ENCODE results near the gene PREPL. TPM values are rescaled to one million over a fixed set of nuclear protein-coding genes. Genes with fewer than 3 reads are reported as not detected.

PREPL gene
- total and polyA plus RNA-seq, 2 of the 13 experiments (the other 11 are each of a cell fraction or from before 2014, with no cell fraction given): 19.7 to 34.3 TPM

GRCh38 chr2:44361330-44362206 lies at the start of gene PREPL, which contains the start of gene CAMKMT (continued):
- TF ChIP-seq, protein P1, sequence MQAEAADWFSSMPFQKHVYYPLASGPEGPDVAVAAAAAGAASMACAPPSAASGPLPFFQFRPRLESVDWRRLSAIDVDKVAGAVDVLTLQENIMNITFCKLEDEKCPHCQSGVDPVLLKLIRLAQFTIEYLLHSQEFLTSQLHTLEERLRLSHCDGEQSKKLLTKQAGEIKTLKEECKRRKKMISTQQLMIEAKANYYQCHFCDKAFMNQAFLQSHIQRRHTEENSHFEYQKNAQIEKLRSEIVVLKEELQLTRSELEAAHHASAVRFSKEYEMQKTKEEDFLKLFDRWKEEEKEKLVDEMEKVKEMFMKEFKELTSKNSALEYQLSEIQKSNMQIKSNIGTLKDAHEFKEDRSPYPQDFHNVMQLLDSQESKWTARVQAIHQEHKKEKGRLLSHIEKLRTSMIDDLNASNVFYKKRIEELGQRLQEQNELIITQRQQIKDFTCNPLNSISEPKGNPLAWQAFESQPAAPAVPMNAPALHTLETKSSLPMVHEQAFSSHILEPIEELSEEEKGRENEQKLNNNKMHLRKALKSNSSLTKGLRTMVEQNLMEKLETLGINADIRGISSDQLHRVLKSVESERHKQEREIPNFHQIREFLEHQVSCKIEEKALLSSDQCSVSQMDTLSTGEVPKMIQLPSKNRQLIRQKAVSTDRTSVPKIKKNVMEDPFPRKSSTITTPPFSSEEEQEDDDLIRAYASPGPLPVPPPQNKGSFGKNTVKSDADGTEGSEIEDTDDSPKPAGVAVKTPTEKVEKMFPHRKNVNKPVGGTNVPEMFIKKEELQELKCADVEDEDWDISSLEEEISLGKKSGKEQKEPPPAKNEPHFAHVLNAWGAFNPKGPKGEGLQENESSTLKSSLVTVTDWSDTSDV (CRISPR knock-in tag; IDR thresholded peaks at IDR 0.05): peak; percentile 88; the same call in 1 of the 2 replicates
- TF ChIP-seq ZMAT5 (CRISPR knock-in tag; IDR thresholded peaks at IDR 0.05; ENCODE audit: borderline replicate concordance, low read depth): no peak
- TF ChIP-seq RFX1 (IDR thresholded peaks at IDR 0.05): peak; percentile 97
- TF ChIP-seq ZSCAN5A (CRISPR knock-in tag; IDR thresholded peaks at IDR 0.05; ENCODE audit: borderline replicate concordance): no peak
- peak; percentile 86 for TF ChIP-seq CREBL2 (CRISPR knock-in tag; IDR thresholded peaks at IDR 0.05; ENCODE audit: borderline replicate concordance)
- peak; percentile 63 for TF ChIP-seq ZNF740 (CRISPR knock-in tag; IDR thresholded peaks at IDR 0.05)
- TF ChIP-seq CENPBD1 (CRISPR knock-in tag; IDR thresholded peaks at IDR 0.05; ENCODE audit: borderline replicate concordance, low read depth): no peak
- peak; percentile 95 for TF ChIP-seq MEIS1 (CRISPR knock-in tag; IDR thresholded peaks at IDR 0.05; ENCODE audit: borderline replicate concordance)
- TF ChIP-seq CBX5 (CRISPR knock-in tag; IDR thresholded peaks at IDR 0.05; ENCODE audit: borderline replicate concordance): peak; percentile 76; the same call in 1 of the 2 replicates
- TF ChIP-seq ZNF703 (CRISPR knock-in tag; IDR thresholded peaks at IDR 0.05; ENCODE audit: borderline replicate concordance): no peak; the same call in 1 of the 2 replicates
- TF ChIP-seq ZBTB20 (CRISPR knock-in tag; IDR thresholded peaks at IDR 0.05; ENCODE audit: borderline replicate concordance, low read depth): peak; percentile 46; the same call in 1 of the 2 replicates
- 0 out of 2 replicates have a peak, but pooled peaks have one; percentile 54 for TF ChIP-seq ZNF780A (CRISPR knock-in tag; IDR thresholded peaks at IDR 0.05)
- peak; percentile 63 for TF ChIP-seq ZNF205 (CRISPR knock-in tag; IDR thresholded peaks at IDR 0.05)
- peak; percentile 69 for TF ChIP-seq U2AF1 (optimal IDR thresholded peaks at IDR 0.05; ENCODE audit: low read depth, low read length)
- TF ChIP-seq, protein P2, sequence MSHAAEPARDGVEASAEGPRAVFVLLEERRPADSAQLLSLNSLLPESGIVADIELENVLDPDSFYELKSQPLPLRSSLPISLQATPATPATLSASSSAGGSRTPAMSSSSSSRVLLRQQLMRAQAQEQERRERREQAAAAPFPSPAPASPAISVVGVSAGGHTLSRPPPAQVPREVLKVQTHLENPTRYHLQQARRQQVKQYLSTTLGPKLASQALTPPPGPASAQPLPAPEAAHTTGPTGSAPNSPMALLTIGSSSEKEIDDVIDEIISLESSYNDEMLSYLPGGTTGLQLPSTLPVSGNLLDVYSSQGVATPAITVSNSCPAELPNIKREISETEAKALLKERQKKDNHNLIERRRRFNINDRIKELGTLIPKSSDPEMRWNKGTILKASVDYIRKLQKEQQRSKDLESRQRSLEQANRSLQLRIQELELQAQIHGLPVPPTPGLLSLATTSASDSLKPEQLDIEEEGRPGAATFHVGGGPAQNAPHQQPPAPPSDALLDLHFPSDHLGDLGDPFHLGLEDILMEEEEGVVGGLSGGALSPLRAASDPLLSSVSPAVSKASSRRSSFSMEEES (CRISPR knock-in tag; IDR thresholded peaks at IDR 0.05): peak; percentile 40; the same call in 1 of the 2 replicates
- TF ChIP-seq ZNF331 (CRISPR knock-in tag; IDR thresholded peaks at IDR 0.05): peak; percentile 50
- 0 out of 2 replicates have a peak, but pooled peaks have one; percentile 12 for TF ChIP-seq THYN1 (CRISPR knock-in tag; IDR thresholded peaks at IDR 0.05; ENCODE audit: borderline replicate concordance, low read depth)
- peak; percentile 42 for TF ChIP-seq TBL1XR1 (IDR thresholded peaks at IDR 0.05; ENCODE audit: borderline replicate concordance, low read length, partially characterized antibody)
- 0 out of 2 replicates have a peak, but pooled peaks have one; percentile 4 for TF ChIP-seq TP53 (CRISPR knock-in tag; conservative IDR thresholded peaks at IDR 0.05)
